LNCaP clone FGC (cell line): ENCODE data around the gene TMEM18.

Experiments
- DNase-seq: peaks from one replicate; pipeline ENCODE4 v3.0.0-alpha.2; 2011; ENCODE audit warnings: low read depth
- H3K4me3 ChIP-seq: 2 replicates; pipeline ENCODE4 v1.5.1; 2011; ENCODE audit warnings: mild to moderate bottlenecking, low read depth, low read length, control low read depth
- TF ChIP-seq, protein P1 (sequence below): IDR thresholded peaks from 2 replicates; pipeline ENCODE4 v1.5.1; 2012; ENCODE audit warnings: mild to moderate bottlenecking; ENCODE audit not compliant: control insufficient read depth, insufficient read depth; ENCODE audit errors: extremely low read depth

Gene TMEM18

DNA sequence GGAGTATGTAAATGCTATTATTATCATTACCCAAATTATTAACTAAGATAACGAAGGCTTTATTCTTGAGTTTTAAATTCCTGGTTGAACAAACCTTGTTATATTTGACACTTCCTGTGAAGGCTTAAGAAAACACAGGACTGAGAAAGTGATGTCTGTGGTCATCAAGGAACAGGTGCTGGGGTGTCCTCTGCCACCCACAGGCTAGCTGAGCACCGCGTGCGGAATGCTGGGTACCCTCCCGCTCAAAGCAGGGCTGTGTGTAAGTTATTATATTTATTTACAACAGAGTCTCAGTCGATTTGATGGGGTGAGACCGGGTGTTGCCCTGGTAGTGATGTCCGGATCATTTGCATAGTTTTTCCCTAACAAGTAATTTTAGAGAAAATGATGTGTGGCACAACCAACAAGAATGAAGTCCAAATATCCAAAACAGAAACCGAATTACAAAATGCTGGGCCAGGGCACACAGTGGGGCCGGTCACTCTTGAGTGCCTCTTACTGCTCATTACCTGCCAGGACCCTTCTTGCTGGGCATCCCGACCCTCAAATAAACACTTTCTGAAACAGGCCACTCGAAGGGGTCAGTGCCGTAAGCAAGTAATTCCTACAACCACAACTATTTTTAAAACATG is 49.2 kb downstream of the TMEM18 start:
- peak overlapping the region; percentile 49 for H3K4me3 ChIP-seq
- TF ChIP-seq, protein P1, sequence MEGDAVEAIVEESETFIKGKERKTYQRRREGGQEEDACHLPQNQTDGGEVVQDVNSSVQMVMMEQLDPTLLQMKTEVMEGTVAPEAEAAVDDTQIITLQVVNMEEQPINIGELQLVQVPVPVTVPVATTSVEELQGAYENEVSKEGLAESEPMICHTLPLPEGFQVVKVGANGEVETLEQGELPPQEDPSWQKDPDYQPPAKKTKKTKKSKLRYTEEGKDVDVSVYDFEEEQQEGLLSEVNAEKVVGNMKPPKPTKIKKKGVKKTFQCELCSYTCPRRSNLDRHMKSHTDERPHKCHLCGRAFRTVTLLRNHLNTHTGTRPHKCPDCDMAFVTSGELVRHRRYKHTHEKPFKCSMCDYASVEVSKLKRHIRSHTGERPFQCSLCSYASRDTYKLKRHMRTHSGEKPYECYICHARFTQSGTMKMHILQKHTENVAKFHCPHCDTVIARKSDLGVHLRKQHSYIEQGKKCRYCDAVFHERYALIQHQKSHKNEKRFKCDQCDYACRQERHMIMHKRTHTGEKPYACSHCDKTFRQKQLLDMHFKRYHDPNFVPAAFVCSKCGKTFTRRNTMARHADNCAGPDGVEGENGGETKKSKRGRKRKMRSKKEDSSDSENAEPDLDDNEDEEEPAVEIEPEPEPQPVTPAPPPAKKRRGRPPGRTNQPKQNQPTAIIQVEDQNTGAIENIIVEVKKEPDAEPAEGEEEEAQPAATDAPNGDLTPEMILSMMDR, result no peak
- no peak for DNase-seq

DNA sequence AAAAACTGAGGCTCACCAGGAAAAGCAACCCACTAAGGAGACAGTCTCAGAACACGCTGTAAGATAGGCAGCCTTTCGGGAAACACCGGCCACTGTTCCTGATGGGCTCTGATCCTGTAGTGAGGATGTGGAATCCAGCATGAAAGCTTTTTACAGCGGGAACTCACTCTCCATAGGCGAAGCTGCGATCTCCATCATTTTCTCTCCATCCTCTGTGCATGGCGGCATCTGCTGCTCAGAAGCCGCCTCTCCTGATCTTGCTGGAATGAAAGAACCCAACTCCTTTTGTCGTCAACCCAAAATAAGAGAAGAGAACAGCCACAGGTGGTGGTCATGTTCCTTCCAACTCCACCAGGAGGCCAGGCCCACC is 49.9 kb downstream of the TMEM18 start:
- H3K4me3 ChIP-seq, result no peak overlapping the region
- no peak for DNase-seq
- TF ChIP-seq, protein P1, result no peak

DNA sequence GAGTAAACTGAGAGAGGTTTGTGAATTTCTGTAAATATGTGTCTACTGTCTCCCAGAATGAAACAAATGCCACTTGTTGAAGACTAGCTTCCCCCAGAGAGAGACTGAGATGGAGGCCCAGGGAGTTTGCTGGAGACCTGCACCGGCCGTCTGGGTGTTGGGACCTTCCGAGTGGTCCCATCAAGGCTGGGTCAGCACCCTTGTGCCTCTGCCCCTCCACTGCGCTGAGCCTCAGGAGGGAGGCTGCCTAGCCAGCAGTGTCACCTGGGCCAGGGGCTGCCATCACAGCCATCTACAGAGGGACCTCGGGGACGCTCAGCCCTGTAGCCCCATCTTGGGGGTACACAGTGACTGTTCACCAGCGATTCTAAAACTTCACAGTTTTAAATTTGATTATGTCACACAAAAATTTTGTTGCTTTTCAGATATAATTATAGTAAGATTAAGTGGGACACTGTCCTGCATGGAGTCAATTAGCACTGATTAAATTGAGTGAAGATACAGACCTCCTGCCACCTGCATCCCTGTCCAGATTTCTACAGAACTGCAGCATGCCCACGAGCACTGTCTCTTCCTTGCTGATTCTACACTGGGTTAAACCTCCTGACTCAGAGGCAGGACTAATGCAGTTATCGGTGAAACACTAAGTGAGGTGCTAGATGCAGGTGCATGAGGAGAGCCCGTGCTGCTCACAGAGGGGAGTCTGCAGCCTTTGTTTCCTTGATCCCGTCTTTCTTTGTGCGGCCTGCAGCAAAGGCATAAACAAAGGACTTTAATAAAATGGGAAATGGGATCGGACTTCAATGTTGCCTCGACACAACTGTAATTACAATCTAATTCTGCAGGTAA is 50.5 kb downstream of the TMEM18 start:
- no peak for DNase-seq
- H3K4me3 ChIP-seq, result no peak overlapping the region
- TF ChIP-seq, protein P1, result no peak

DNA sequence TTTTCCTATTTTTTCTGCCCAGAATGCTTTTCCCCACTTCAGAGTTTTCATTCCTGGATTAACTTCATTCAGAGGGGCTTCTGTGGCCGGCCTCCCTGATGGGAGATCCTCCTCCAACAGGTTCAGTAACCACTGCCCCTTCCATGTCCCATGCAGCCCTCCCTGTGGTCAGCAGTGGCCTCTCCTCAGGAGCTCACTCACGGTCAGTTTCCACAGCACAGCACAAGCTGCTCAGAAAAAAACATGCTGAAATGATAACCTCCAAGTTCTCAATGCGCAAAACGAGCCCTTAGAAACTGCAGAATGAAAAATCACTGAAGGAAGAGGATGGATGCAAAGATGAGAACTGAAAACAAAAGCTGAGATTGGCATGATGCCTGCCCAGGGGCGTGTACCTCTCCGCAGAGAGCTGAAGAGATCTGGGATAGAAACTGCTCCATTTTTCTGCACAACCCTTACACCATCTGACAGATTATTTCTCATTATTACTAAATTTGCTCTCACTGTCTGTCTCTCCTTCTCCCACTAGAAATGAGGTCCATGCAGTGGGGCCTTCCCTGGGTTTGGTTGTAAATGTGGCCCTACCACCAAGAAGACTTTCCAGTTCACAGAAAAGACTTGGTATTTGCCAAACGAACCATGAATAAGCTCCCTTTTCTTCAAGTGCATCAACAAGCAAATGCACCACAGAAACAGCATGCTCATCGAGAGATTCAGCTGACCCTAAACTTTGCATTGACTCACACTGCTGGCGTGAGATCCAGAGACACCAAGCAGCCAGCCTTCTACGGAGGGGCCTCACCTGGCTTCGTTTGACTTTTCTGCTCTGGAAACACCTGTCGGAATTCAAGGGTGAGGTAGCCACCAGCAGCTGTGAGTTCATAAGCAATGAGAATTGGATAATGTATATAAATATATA is 51.5 kb downstream of the TMEM18 start:
- no peak overlapping the region for H3K4me3 ChIP-seq
- DNase-seq, result no peak
- TF ChIP-seq, protein P1, result no peak

DNA sequence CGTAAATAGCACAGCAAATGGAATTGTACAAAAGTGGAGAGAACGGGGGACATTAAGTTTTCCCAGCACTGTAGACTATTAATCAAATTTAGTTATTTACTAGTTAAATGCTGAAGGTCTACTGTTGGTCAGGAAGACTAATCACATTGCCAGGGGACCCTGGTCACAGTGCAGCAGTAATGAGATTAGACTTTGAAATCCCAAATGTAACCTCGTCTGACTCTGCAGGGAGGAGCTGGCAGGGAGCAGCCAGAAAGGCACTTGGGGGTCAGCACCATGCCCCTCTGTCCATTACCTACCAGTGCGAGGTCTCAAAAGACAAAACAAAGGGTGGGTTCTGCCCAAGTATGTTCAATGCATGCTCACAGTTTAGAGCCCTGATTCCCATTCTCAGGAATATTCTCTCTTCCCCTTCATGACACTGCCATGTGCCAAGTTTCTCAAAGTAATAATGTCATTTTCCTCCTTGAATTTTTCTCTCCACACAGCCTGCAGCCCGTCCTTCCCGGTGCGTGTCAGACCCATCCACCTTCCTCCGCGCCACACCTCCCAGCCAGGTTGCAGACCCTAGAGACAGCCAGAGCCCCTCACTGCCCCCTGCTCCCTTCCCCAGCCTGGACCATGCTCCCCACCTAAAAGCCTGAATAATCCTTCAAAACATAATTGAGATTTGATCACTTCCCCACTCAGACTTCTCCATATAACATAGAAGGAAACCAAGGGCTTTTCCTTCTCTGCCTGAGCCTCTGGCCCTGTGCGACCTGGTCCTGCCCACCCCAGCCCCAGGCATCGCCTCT is 52.5 kb downstream of the TMEM18 start:
- DNase-seq, result no peak
- TF ChIP-seq, protein P1, result no peak
- H3K4me3 ChIP-seq, result no peak overlapping the region

DNA sequence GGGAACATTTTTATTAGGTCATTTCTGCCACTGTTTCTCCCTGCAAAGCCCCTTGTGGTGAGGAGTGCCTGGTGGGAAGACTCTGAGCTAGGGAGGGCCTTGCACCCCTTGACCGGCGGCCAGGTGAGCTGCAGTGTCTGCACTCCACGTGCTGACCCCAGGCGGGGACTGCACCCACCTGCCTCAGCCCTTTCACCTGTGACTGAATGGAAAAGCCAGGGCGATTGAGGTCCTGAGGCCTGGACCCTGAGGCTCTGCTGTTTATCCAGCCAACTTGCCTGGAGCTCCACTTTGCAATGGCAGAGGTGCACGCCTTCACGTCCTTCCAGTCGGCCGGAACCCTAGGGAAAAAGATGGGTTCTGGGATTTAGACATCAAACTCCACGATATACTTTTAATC is 53.1 kb downstream of the TMEM18 start:
- TF ChIP-seq, protein P1, result no peak
- H3K4me3 ChIP-seq, result no peak overlapping the region
- DNase-seq, result no peak
